DMS153 (cell line): ENCODE results near the gene DAPK2.
"Not testable (repeated sequence)": the region's sequence is repeated elsewhere in the genome, so short reads cannot be mapped to it uniquely, and the experiment has no call there.

Experiments
- DNase-seq: peaks from one replicate; lab custom pipeline; 2025; lab: John Stamatoyannopoulos, UW

DAPK2 gene

DNA sequence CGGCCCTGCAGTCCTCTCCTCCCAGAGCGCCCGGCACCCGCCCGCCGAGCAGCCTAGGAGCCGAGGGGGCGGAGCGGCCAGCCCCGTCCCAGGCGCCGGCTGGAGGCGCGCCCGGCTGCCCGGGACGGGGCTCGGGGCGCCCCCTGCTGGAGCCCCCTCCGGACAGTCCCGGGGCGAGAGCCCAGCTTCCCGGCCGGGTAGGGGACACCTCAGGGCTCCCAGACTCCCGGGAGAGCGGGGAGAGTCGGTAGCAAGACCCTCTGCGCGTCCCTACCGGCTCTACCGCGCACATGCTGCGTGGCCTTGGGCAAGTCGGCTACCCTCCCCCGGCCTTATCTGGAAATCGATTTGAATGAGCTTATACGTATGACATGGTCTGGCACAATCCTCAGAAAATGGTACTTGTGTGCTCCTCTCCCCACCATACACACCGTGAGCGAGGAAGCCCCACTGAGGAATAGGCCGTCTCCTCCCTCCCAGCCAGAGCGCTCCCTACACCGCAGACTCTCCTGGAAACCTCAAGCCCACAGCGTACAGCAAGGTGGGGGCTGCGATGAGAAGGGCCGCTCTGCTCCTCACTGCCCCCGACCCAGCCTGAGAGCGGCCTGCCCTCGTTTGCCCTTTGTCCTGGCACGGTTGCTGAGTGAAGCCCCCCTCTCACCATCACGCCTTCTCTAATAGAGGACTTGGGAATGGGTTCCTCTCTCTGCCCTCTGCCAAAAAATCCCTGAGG, at the start of gene DAPK2:
DAPK2 (minus strand) TSS at position 65 of the 733 bp plus-strand sequence. CDS start 6,224 bp downstream, outside the sequence.
- DNase-seq: no peak

DNA sequence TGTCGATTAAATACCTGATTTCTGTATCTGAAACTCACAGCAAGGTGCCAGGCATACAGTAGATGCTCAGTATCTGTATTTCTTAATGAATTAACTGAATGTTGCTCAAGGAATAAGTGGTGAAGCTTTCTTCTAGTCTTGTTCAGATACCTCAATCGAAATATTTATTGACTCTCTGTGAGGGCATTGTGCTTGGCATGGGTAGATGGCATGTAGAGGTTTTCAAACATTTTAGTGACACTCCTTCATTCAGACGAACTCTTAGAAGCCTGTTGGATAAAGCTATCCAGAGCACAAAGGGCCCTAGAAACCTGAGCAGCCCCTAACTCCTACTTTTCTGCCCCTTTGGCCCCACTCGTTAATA, 49.1 kb upstream of the DAPK2 start:
- DNase-seq: no peak

DNA sequence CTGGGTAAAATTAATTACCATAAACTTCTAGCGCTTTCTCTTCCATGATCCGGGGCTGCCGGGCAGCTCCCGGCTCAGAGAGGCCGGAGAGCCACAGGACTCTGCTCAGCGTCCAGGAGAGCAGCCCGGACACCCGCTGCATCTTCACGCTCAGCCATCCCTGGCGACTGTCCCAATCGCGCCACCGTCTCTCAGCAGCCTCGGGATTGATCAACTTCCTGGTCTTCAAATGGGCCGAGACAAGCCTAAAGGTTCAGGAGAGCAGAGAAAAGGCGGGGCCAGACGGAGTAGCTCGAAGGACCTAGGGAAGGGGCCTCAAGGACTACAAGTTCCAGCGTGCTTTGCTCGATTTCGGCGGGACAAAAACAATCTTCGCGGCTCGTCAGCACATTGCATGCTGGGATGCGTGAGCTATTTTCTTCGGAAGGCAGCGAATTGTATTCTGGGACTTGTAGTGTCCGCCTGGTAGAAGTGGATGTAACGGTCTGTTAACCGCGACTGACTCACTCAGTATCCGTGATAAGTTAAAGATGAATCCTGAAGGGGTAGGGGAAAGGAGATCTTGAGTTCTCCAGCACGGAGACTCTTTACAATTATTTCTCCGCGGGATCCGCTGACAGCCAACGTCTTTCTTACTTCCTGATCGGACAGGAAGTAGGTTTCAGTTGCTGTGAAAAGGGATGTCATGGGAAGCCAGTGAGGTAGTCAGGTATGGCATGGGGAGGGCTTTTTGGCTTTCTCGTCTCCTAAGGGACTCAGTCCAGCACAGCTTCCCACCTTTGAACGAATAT, 47.5 kb upstream of the DAPK2 start, which contains the start of gene CIAO2A:
CIAO2A (minus strand) TSS at position 212 of the 791 bp plus-strand sequence; CDS start at position 142, 70 bp downstream.
- peak; percentile 93 for DNase-seq

DNA sequence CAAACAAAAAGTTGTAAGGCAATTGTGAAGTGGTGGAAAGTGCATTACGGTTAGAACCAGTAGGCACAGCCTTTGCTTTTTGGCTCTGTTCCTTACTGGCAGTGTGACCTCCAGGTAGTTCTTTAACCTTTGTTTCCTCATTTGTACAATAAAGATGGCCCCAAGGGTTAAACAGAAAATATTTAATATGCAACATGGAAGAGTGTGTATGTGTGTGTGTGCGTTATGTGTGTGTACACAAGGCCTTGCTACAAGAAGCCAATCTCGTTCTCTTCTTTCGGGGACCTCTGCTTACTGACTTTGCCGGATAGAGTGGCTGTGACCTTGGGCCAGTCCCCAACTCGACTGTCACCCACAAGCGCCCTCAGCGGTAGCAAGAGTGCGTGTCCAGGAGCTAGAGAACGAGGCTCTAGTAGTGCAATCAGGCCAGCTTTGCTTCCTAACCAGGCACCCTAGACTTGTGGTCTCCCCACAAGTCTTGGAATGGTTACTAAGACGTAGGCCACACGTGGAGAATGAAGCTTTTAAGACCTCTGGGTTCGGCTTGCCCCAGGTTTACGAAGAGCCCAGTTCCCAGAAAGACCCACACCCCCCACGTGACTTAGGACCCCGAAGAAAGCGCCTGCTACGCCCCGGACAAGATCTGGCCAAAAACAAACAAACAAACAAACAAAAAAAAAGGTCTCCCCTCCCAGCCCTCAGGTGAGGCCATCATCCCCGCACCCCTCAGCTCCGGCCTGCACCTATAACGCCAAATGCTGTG, 46.8 kb upstream of the DAPK2 start:
- DNase-seq: no peak

DNA sequence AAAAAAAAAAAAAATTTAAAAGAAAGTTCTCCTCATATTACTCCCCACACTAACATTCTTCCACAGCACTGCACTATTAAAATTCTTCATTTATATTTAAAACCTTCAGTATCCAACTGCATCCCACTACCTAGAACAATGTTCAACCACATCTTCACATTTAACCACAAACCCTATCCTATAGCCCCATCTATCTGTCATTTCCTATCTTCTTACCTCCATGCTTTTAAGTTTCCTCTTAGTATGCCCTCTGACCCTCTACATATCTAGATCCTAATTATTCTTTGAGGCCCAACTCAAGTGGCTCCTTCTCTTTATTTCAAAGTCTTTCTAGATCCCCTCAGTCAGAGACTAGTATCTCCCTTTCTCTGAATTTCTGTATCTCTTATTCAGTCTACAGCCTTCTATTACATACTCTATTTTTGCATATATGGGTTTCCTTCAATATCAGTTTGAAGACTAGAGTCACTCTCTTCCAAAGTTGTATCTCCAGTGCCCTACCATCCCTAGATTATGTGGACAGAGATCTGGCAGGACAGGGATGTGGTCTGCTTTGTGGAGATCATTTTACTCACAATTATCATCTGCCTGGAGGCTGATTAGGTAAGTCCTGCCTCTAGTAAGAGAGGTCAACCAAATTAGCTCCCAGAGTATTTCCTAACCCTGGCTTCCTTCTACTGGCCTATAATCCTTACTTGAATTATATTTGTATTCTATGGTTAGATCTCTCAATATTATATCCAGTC, 46.0 kb upstream of the DAPK2 start:
- DNase-seq: no peak

DNA sequence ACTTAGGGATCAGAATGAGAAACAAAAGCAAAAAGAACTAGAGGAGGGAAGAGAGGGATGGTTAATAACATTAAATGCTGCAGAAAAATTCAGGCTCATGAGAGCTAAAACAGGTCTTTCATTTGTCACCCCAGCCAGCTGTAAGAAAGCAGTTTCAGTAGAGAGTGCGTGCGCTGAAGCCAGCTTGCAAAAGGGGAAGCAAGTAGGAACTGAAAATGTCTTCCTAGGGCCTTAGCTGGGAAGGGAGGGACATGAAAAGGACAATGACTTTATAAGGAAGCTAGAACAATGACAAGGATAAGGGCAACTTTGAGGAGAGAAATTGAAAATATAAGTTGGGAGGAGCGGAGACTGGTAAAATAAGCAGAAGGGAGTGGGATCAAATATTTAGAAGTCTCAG, 44.2 kb upstream of the DAPK2 start:
- DNase-seq: no peak

DNA sequence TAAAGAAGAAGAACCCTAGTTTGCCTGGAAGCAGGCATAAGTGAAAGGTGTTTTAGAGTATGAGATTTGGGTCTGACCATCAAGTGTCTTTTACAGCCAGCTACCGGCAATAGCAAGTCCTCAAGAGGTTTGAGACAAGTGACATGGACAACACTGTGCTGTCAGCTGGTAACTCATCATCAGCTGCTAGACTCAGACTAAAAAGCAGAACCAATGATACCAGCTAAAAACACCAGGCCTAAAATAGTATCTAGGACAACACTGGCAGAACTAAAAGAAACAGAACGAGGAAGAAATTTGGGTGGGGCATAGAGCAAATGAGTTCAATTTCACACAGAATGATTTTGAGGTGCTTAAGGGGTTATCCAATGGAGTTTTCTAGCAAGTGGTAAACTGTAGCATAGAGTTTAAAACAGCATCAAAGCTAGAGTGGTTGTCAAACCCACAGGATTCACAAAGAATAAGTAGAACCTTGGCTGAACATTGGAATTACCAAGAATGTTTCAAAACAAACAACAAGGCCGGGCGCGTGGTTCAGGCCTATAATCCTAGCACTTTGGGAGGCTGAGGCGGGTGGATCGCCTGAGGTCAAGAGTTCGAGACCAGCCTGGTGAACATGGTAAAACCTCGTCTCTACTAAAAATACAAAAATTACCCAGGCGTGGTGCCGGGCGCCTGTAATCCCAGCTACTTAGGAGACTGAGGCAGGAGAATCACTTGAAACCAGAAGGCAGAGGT, 43.4 kb upstream of the DAPK2 start:
- no peak for DNase-seq

DNA sequence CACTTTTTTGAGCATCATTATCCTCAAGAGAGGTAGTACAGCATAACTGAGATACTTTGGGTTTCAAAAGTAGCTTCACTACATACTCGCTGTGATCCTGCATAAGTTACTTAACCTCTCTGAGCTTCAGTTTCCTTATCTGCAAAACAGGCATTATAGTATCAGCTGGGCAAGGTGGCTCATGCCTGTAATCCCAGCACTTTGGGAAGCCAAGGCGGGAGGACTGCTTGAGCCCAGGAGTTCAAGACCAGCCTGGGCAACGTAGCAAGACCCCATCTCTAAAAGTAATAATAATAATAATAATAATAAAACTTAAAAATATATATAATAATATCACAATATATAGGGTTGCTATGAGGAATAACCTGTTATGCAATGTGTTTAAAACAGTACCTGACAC, 36.5 kb upstream of the DAPK2 start:
- DNase-seq: no peak

DNA sequence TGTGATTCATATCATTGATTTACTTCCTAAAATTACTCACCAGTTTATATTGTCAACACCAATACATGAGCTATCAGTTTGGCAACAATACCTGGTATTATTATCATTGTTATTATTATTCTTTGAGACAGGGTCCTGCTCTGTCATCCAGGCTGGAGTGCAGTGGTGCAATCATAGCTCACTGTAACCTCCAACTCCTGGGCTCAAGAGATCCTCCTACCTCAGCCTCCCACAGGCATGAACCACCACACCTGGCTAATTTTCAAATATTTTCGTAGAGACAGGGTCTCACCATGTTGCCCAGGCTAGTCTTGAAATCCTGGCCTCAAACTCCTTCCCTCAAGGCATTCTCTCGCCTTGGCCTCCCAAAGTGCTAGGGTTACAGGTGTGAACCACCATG, 27.2 kb upstream of the DAPK2 start:
- DNase-seq: not testable (repeated sequence)

DNA sequence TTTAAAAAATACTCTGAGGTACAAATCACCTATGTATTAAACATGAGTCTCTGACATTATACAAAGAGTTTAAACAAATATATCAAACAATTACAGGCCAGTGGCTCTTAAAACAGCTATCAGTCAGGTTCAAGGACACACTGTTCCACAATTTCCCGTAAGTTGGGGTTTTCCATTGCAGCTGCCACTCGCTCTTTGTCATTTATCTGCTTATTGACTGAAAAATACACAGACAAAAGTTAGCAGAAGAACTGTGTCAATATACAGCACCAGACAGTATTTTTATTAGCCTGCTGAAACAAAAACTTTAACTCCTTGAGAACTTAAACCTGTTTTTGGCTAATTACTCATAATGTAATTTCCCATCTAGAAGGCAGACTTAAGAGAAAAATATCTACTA, 26.5 kb upstream of the DAPK2 start:
- no peak for DNase-seq

DNA sequence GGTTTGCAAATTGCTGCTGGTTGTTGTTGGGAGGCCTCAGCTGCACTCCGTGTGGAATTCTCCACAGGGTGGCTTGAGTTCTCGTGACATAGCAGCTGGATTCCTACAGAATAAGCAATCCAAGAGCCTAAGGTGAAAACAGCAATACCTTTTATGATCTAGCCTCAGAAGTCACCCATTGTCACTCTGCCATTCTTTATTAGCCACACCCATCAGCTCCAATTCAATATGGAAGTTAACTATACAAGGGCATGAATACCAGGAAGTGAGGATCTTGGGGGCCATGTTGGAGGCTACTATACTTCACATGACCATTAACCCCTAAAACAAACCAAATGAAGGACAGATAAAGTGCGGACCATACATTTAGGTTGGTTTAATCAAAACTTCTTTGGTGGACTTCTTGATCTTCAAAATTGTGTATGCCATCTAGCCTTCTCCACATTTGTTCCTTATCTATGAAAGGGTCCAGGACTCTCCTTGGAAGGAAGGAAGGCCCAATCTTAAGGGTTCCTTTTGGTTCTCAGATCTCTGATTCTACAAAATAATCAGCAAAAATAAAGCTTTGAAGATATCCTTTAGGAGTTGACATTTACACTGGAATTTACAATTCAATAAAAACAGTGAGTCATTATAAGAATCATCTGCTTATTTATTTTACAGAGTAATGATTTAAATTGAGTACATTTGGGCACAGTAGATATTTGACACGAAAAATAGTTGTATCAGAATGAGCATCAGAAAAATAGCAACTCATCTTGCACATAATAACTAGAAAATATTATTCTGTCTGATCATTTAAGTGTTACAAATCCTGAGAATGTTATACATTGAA, 25.9 kb upstream of the DAPK2 start:
- no peak for DNase-seq

DNA sequence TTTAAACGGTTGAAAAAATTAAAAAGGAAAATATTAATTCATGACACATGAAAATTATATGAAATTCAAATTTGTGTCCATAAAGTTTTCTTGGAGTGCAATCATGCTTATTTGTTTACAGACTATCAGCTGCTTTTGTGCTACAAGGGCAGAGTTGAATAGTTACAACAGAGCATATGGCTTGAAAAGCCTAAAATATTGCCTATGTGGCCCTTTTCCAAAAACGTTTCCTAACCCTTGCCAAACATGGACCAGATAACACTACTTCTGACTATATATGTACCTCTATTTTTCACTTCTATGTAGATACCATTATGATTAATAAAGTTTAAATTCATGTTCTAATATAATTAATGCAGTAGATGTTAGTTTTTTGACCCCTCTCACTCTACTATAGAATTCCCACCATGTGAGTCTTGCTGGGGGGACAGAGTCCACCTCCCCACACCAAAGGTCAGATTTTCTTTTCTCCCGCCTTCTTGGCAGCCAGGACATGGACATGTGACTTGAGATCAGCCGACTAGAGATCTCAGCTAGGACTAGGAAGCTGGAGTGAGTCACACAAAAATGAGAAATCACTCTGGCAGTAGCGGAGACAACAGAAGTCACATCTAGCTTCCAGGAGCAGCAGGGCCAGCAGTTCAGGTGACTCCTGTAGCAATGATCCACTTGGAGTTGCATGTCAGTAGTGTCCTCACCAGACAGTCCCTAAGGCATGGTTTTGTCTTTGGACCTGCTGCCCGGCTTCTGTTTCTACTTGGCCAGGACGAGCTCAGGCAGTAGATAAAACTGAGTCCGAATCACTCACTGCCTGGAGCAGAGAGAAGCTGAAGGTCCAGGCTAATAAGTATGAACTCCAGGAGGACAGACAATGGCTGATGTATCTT, 24.9 kb upstream of the DAPK2 start:
- no peak for DNase-seq

DNA sequence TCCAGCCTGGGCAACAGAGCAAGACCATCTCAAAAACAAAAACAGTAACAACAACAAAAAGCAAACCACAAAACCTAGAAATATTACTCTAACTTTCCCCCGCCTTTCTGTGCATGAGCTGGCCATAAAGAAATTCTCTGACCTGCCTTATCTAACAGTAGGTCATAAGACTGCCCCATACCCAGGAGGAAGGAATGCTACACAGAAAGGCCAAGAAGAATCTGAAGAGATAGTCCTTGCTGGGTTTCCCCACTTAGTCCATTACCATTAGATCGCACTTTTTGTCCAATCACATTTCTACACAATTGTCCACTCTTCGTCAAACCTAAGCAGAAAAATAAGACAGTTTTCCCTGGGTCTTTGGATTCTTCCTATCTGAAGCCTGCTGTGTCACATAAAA, 23.8 kb upstream of the DAPK2 start:
- no peak for DNase-seq

DNA sequence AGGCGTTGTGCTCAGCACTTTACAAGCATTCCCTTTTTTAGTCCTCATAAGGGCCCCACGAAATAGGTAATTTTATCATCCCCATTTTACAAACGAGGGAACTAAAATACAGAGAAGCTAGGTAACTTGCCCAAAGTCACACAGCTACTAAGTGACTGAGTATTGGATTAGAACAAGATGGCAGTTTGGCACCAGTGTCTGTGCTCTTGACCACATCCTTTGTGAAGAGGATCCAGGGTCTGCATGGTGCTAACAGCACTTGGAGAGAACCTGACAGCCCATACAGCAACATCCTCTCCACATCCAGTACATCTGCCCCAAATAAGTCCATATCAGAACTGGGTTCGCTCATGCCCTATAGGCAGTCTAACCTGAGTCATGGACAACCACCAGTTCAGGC, 21.8 kb upstream of the DAPK2 start:
- no peak for DNase-seq

DNA sequence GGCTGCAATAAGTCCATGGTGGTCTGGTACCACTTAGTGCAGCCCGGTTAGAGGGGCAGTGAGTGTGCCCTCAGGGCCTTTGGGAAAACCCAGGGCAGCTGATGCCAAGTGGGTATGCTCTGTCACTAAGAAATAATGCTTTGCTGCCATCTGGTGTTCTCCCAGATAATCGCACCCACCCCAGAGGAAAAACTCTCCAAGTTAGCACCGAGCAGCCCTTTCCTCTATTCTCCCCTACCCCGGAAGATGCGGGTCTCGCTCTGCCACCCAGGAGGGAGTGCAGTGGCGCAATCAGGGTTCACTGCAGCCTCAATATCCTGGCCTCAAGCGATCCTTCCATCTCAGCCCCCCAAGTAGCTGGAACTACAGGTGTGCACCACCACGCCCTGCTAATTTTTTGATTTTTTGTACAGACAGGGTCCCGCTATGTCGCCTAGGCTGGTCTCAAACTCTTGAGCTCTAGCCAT, 21.3 kb upstream of the DAPK2 start:
- peak; percentile 11 for DNase-seq

DNA sequence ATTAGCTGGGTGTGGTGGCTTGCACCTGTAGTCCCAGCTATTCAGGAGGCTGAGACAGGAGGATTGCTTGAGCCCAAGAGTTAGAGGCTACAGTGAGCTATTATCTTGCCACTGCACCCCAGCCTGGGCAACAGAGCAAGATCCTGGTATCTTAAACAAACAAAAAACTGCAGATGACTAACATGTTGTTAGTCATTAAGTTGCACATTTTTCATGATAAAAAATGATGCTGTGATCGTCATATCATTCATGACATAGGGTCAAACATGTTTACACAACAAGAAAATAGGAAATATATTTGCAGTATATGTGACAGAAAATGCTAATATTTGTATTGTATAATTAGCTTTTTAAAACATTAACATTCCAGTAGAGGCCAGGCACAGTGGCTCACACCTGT, 20.2 kb upstream of the DAPK2 start:
- no peak for DNase-seq

DNA sequence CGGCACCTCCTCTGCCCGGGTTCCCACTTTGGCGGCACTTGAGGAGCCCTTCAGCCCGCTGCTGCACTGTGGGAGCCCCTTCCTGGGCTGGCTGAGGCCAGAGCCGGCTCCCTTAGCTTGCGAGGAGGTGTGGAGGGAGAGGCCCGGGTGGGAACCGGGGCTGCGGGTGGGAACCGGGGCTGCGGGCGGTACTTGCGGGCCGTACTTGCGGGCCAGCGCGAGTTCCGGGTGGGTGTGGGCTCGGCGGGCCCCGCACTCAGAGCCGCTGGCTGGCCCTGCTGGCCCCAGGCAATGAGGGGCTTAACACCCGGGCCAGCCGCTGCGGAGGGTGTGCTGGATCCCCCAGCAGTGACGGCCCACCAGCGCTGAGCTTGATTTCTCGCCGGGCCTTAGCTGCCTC, 14.4 kb upstream of the DAPK2 start:
- DNase-seq: no peak

DNA sequence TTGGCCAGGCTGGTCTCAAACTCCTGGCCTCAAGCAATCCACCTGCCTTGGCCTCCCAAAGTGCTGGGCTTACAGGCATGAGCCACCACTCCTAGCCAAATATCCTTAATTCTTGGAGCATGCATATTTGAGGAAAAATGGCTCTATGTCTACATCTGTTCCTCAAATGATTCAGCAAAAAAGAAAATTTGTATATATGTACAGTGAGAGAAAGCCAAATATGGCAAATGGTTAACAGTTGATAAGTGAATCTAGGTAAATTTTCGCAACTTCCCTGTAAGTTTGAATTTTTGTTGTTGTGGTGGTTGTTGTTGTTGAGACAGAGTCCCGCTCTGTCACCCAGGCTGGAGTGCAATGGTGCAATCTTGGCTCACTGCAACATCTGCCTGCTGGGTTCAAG, 12.8 kb upstream of the DAPK2 start:
- DNase-seq: not testable (repeated sequence)

DNA sequence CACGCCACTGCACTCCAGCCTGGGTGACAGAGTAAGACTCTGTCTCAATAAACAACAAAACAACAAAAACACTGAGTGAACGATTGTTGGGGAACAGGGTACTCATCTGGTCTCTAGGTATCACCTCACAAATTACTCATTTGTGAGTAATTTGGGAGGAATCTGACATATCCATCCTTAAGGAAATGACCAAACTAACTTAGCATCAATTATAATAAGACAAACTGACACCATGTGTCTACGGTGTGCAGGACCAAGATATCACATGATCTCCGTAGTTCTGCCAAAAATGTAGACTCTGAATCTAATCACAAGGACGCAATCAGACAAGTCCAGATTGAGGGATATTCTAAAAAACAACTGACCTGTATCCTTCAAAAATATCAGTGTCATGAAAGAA, 12.0 kb upstream of the DAPK2 start:
- DNase-seq: no peak
